NCI-H446 (cell line): Measurements from ENCODE around the gene DLX1.
"Not testable (repeated sequence)": the region's sequence is repeated elsewhere in the genome, so short reads cannot be mapped to it uniquely, and the experiment has no call there.

ENCODE experiments used
- DNase-seq, 2 experiments: peaks; one replicate each; lab custom pipeline; 2025; lab: John Stamatoyannopoulos, UW

Gene DLX1

DNA sequence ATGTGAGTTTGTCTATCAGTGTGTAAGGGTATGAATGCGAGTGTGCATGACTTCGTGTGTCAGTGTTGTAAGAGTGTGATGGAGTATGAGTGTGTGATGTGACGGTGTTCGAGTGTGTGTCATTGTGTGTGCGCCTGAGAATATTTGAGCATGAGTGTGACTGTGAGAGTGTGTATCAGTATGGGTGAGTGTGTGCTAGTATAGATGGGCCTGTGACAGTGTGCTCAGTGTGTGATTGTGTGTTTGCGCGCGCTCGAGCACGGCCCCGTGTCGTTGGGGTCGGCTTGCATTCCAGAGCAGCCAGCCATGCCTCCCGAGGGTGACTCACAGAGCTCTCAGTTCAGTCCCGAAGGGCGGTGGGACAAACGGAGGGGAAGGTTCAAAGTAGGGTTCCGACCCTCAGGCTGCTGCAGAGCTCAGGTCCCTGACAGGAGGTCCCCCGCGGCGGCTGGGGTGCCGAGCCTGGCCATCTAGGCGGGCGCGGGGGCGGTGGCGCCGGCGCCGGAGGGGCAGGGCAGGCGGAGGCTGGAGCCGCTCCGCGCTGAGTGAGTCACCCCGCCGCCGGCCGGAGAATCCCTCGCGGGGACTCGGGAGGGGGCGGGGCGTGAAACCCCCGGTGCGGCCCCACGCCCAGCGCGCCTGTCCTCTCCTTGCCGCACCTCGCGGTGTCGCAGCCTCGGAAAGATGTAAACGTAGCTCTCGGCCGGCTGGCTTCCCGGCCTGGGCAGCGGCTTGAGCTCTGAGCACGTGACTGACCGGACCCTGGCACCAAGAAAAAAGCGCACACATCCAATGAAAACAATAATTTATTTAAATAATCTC lies 13.6 kb downstream of the DLX1 start:
- DNase-seq: peak in 1 of 2 experiments; percentile 22

DNA sequence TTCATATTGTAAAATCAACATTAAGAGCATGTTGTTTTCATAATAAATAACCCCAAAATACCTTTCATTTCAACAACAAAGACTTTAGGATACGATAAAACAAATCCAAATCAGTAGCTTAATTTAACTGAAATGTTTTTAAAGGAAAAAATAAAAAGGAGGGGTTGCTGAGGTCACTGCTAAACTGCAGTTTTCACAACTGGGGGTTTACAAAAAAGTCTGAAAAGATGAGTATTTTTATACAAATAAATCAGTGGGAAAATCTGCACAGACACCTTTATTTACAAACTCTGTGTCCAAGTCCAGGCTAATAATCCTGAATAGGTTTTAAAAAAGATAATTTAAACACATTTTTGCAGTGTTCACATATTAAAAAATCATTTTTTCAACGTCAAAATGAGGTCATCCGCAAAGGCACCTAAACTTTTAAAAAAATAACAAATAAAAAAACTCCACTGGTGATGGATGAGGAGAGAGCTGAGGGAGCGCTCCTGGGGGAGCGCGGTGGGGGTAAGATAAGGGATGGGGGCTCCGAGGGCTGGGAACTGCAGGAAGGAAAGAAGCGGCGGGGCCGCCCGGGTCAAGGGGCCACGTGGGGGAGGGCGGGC lies 14.3 kb downstream of the DLX1 start:
- DNase-seq: no peak

DNA sequence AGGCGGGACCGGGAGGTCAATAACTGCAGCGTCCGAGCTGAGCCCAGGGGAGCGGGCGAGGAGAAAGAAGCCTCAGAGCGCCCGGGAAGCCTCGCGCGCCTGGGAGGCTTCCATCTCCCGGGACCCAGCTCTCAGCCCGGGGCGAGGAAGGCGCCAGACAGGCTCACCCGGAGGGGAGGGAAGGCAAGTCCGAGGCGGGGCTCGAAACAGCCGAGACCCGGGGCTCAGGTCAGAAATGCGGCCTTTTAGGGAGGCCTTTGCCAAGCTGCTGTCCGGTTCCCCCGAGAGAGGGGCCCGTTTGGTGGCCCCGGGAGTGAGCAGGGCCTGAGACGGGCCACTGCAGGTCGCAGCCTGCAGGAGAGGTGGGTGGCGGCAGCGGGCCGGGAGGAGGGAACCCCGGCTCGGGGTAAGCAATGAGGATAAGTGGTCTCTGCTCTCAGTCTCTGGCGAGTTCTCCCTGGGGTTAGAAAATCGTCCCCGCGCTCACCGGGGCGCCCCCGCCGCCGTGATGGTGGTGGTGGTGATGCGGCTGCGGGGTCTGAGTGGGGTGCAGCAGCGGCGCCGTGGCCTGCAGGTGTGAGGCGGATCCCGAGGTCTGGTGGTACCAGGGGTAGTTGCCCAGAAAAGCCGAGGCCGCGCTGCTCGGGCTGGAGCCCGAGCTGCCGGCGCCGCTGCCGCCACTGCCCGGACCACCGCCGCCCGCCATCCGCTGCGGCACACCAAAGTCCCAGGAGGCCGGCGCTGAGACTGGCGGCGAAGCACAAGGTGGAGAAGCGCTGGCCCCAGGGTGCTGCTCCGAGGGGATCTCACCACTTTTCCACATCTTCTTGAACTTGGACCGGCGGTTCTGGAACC lies 15.0 kb downstream of the DLX1 start:
- DNase-seq: no peak

DNA sequence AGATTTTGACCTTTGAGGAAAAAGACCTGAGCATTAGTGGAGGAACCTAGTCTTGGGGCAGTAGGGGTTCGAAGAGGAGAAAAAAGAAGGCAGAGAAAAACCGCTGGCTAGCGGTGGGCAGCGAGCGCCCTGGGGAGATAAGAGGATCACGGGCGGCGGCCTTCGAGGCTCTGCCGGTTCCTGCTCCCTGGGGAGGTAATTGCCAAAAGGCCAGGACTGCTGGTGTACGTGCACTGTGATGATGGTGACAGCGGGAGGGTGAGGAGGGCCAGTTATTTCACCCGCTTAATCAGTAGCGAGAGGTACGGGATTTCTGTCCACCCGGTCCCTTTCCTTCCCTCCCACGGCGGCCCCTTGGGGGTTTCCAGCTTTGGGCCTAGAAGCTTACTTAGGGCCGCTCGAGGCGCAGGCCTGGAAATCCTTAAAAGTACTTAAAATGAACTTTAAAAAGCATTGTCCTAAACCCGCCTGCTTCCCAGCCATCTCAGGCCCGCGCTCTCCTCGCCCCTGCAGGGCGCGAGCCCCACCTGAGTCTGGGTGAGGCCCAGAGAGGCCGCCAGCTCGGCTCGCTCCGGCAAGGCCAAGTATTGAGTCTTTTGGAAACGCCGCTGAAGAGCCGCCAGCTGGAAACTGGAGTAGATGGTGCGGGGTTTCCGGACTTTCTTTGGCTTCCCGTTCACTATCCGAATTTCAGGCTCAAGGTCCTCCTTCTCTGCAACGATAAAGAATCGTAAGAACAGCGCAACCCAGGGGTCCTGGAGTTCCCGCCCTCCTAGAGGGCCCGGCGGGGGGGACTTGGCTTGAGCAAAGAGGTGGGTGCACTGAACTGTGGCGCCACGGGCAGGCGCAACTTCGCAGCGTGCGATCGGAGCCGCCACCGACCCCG lies 15.9 kb downstream of the DLX1 start:
- peak in 1 of 2 experiments; percentile 26 for DNase-seq

DNA sequence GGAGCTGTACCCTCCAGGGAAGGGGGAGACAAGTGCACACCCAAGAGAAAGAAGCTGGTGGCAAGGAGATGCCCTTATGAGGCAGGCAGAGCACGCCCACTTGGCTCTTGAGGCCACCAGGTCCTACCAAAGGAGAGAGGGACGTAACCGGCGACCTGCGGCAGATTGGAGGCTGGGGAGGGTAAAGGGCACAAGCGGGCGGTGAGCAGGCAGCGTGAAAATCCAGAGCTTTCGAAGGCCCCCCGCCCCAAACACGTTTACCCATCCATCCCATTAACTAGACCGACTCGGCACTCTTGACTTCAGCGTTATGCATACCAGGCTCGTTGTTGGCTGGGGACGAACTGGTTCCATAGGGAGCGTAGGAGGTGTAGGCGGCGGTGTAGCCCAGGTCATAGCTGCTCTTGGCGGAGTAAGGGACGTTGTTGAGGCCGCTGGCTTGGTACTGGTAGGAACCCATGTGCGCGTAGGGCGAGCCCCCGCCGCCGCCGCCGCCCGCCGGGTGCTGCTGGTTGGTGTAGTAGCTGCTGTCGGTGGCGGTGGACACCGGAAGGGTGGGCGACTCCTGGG lies 16.6 kb downstream of the DLX1 start:
- DNase-seq: peak in 1 of 2 experiments; percentile 46

DNA sequence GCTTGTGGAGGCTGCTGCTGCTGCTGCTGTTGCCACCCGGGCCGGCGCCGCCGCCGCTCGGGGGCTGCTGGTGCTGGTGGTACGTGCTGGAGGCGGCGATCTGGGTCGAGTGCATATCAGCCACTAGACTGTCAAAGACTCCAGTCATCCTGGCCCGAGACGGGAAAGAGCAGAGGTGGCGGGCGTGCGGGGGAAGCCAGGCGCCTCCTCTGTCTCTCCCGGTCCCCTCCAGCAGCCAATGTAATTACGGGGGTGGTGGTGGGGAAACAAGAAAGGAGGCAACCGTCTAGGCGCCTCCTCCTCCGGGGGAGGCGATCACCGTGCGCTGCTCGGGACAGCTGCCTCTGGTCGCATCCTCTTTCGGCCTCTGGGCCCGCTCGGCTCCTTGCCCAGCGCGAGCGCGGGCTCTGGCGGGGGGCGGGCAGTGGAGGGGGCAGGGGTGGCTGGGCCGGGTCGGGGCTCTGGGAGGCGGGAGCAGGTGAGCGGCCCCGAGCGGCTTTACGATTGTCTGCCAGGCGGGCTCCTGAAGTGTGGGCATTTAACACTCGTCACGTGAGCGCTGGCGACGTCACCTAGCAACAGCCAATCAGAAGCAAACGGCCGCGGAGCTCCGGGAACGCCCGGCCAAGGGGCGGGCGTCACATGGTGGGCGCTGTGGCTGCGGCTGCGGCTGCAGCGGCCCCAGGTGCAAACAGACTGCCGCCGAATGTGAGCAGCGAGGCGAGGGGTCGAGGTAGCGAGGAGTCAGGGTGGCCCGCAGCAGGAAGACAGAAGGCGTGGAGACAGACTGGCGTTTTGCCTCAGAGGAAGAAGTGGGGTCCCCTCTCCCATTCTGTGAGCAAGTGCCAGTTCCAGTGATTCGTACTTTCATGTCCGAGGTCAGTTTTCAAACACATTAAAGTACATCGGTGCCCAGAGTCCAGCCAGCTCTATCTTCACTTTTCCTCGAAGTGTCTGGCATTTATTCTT lies 17.4 kb downstream of the DLX1 start, which contains the start of gene DLX2:
DLX2 (minus strand) TSS at position 510 of the 969 bp plus-strand sequence; CDS start at position 148, 362 bp downstream.
- peak; percentile 81 to 93 for DNase-seq

DNA sequence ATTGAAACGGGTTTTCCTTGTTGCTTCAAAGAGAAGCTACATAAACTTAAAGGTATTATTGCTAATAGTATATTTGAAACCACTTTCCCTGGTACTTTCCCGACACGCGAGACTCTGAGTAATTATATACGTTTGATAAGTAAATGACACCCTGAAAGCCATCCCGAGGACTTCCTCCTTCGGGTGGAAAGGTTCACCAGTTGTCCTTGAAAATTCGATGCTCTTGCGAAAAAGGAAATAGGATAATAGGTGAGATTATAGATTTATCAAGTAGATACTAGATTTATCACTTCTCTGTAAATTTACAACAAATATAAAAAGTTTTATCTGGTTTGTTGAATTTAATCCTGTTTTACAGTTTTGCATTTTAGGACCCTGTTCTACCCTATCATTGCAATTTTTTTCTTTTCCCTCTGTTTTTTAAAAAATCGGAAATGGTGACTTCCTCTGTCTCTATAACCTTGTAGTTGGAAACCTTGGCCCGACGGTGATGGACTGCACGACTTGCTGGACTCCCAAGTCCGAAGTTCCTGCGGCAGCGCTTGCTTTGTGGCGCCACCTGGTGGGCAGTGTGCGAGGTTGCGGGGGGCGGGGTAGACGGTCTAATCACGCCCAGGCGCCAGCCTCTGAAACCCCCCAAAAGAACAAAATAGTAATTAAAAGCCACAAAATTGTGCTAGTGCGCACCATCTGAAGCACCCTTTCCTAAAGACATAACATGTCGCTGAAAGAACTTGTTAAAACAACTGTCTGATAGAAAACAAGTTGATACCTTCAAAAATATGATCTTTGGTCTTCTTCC lies 18.4 kb downstream of the DLX1 start:
- peak in 1 of 2 experiments; percentile 83 for DNase-seq

DNA sequence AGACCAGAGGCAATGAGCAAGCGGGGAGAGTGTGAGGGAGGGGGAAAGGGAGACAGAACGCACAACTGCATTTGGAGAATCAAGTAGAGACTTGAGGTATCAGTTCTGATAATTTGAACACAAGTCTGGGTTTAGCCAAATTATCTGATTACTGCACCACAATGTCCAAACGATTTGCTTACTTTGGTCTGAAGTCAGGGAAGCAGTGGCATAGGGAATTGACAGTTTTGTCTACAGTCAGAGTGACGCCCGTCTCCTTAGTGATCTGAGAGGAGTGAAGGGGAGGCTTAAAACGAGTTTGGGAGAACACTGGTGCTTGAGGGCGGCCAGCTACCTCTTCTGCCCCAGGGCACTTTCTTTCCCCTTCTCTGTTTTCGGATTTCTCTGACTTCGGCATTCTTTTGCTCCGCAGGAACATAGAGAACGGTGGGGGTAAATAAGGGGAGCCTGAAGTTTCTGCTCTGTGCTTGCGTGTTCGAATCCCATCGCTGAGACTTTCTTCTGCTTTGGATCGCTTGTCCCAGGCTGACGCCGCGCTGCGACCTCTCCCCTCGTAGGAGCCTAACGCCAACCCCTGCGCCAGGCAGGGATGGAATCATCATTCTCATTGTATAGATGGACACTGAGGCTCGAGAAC lies 20.3 kb downstream of the DLX1 start:
- no peak for DNase-seq

DNA sequence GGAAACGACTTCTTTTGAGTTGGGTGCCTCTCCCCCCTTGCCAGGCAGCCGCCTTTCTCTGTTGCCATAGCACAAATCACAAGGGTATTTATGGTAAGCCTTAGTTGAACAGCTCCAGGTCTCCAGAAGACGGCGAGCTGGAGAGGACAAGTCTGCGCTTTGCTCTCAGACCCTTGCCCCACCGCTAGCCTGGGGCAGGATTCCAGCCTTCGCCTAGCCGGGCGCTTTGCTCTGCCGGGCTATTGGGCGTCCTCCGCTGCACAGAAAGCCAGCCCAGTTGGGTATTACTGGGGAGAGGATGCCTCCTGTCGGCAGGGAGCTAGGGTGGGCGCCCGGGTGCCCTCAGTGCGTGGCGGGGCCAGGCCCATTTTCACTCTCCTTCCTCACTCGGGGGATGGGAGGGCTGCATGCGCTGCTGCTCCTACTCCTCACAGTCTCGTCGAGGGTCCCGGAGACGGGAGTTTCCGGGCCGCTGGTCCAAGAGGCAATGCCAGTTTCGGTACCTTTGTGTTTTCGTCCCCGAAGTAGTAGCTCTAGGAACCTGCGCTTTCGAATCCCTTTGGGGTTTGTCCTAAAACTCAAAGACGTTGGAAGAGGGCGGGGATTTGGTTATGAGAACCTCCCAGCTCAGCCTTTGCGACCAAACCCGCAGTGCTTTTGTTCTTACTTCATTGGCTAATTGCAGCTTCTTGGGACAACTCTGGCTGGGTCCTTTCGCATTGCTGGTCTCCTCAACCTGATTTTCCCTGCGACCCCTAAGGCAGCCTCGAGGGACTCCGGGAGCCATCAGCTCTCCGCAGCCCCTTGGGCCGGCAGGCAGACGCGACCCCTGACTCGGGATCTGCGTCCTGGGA lies 21.0 kb downstream of the DLX1 start:
- peak in 1 of 2 experiments; percentile 47 for DNase-seq

DNA sequence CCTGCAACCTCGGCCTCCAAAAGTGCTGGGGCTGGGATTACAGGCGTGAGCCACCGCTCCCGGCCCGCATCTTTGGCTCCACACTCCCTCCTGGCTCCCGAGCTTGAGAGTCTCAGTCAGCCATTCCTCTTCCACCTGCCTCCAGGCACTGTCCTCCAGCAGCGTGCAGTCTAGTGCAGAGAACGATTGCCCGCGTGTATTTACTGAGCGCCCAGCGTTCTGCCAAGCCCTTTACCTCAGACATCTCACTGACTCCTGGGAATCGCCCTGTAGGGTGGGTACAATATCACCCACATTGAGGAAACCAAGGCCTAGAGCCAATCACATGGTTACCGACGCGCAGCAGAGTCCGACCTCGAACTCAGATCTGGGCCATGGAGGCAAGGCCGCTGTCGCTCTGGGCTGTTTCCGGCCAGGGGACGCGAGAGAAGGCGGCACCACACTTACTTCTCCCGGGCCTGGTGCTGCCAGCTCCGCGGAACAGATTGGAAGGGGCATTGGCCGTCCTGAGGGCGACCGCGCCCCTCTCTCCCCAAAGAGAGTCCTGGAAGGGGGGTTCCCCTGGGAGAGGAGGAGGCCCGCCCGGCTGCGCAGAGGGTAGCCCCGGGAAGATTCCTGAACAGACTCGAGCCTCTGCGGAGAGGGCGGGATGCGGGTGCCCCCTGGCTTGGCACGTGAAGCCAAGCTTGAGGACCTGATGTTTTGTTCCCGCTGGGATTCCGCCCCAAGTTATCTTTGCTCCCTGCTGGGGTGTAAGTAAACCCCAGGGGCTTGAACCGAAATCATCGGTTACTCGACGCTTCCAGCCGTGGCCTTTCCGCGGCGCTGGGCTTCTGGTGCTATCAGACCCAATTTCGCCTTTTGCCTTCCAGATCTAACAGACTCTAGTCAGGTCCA lies 22.6 kb downstream of the DLX1 start:
- DNase-seq: no peak

DNA sequence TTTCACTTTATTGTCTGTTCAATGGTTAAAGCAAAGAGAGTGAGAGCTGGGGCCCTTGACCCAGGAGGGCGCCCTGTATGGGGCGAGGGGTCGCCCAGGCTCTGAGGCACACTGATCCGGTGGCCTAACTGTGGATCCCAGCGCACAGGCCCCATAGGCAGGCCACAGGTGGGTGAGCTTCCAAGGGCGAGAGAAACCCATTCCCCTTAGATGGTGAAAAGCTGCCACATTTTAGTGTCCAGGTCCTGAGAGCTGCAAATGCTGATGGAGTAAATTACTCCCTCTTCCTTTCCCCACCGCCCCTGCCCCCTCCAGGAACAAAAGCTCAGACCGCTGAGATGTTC lies 23.3 kb downstream of the DLX1 start:
- DNase-seq: no peak

DNA sequence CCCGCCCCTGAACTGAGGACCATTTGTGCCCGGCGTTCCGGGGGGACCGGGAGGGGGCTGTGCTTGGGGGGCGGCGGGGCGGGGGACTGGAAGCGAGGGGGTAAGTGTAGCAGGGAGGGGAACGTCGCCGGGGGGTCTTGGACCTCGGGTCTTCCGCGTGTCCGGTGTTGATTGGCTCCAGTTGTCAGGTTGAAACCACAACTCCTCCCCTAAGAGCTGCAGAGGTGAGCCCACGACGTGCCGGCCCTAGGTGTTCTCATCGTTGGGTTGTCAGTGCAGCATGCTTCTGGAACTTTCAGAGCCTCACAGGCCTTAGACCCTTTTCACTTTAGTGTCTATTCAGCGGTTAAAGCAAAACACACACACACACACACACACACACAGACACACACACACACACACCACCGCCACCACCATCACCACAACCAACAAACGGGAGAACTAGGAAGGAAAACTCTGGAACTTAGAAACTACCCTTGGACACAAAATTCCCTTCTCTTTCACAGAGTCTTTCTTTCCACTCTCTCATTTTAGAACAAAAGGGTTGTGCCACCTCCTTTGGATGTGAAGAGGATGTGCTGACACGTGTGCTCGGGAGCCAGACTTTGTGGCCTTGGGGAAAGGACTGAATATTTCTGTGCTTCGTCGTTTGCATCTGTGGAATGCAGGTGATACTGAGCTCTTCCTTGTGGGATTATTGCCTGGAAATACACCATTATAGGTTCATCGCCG lies 24.1 kb downstream of the DLX1 start:
- DNase-seq: no peak

DNA sequence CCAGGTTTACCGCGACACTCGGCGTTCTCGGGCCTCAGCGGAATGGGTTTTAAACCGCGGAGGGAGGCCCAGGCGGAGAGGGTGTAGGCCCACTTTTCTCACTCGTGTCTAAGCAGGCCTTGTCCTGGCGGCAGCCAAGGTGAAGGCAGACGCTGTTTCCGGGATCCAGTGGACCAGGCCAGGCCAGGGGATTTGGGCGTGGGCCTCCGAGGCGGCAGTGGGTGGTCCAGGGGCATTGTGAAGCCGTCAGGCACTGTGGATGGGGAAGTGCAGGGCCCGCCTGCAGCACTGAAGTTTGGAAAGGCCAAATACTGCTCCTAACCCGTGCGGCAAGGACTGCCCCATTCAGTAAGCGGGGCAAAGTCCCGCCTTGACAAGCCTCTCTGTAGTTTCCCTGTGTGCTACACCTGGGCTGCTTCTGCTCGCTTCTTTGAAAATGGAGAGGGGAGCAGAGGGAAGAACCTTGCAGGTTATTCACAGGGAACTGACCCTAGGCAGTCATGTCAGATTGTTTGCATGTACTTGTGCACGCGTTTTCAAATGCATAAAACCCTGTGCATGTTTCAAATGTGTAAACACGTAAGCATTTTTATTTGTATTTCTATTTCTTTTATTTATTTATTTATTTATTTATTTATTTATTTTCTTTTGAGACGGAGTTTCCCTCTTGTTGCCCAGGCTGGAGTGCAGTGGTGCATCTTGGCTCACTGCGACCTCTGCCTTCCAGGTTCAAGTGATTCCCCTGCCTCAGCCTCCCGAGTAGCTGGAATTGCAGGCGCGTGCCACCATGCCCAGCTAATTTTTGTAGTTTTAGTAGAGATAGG lies 24.9 kb downstream of the DLX1 start:
- no peak for DNase-seq

DNA sequence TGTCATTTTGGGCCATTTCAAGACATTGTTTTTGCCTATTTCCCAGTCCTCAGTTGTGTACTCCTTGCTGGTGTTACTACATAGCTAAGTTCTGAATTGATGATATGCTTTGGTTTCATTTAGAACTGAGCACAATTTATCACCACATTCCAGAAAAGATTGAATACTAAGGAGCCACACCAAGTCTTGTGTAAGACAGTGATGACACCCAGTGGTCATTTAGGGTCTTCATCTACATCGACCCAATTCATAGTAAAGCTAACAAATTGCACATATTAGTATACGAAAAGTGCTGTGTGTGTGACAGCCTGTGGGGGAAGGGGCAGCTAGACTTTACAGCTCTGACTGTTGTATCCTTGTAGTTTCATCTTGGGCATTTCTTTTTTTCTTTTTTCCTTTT lies 28.3 kb downstream of the DLX1 start:
- peak; percentile 16 to 51 for DNase-seq

DNA sequence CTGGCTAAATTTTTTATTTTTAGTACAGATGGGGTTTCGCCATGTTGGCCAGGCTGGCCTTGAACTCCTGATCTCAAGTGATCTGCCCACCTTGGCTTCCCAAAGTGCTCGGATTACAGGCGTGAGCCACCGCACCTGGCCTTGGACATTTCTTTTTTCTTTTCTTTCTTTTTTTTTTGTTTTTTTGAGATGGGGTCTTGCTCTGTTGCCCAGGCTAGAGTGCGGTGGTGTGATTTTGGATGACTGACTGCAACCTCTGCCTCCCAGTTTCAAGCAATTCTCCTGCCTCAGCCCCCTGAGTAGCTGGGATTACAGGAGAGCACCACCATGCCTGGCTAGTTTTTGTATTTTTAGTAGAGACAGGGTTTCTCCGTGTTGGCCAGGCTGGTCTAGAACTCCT lies 28.9 kb downstream of the DLX1 start:
- not testable (repeated sequence) for DNase-seq
